ENCODE measurements around the gene KANSL2. TPM values are rescaled to one million over a fixed set of nuclear protein-coding genes. Genes with fewer than 3 reads are reported as not detected.

Gene KANSL2
- total and polyA plus RNA-seq, 9 of the 15 experiments (the other 6 are each of a cell fraction or from before 2014, with no cell fraction given): 41.1 to 89.8 (median 55.4) TPM

GRCh38 chr12:48716493-48717251 lies 34.6 kb upstream of the KANSL2 start, which contains the start of gene CCNT1 (continued):
- TF ChIP-seq RBM14 (IDR thresholded peaks at IDR 0.05; ENCODE audit: borderline replicate concordance, insufficient read depth, low read depth, low read length) (no peak), SIN3A (IDR thresholded peaks at IDR 0.05; ENCODE audit: borderline replicate concordance in 2 of 2, control insufficient read depth in 1 of 2, low read depth in 2 of 2, low read length in 2 of 2) (peak; percentile 38 to 74; a peak in 2 of 4 replicates), SAFB2 (IDR thresholded peaks at IDR 0.05; ENCODE audit: borderline replicate concordance, low read depth, low read length, severe bottlenecking) (no peak), KAT2B (IDR thresholded peaks at IDR 0.05; ENCODE audit: low read depth, low read length) (no peak), TEAD4 (IDR thresholded peaks at IDR 0.05; ENCODE audit: low read length) (peak; percentile 58; the same call in 1 of the 2 replicates), TEAD4 (CRISPR knock-in tag; IDR thresholded peaks at IDR 0.05; ENCODE audit: borderline replicate concordance) (no peak)

GRCh38 chr12:48716168-48716492 lies 34.1 kb upstream of the KANSL2 start:
- ChIA-PET CTCF (ENCODE audit: low intra/inter-chr PET ratio) (no interaction called here), POLR2A (interaction anchor here (0.9 to 2.5 kb wide), 7 partner anchors 11 to 34 kb away, joined by 3 to 17 read pairs (median 3); partner anchors contain the start of gene KANSL2)
- intact Hi-C loops (cut with micrococcal nuclease): loop anchor here (2.0 kb wide), 1 partner anchor 33 kb away; the partner anchor contains the start of gene KANSL2
- DNase-seq (ENCODE audit: extremely low read depth in 1 of 4, low spot score in 3 of 4): no peak
- Histone ChIP-seq H2AFZ (ENCODE audit: low read depth, low read length) (peak overlapping the region; percentile 78), H3K36me3 (ENCODE audit: control insufficient read depth, insufficient read depth, low read length) (peaks cover 39% of the 10 kb centered on the region), H3K4me1 (replicated peaks in 1 of 2; ENCODE audit: control insufficient read depth in 2 of 2, insufficient read depth in 2 of 2, low read length in 2 of 2) (peaks cover 5 to 14% of the 10 kb centered on the region in 2 experiments; a peak in 4 of 5 replicates), H3K9me1 (ENCODE audit: control insufficient read depth, insufficient read depth, low read length) (no peaks in the 10 kb centered on the region), H3K27ac (ENCODE audit: extremely low read depth, low read depth, low read length) (peak overlapping the region; percentile 98), H3K79me2 (ENCODE audit: control insufficient read depth, insufficient read depth, low read length) (peaks cover 54% of the 10 kb centered on the region), H3K9ac (ENCODE audit: insufficient read depth in 1 of 2, low read depth in 2 of 2, low read length in 2 of 2) (peak overlapping the region; percentile 98 to 99), H3K9me3 (replicated peaks; ENCODE audit: control insufficient read depth, insufficient read depth, low read depth, low read length) (peaks cover 15% of the 10 kb centered on the region), H3K4me3 (peak overlapping the region; percentile 94), H3K27me3 (ENCODE audit: control insufficient read depth in 2 of 2, insufficient read depth in 2 of 2, low read length in 2 of 2) (no peaks in the 10 kb centered on the region), H3K4me2 (ENCODE audit: insufficient read depth, low read length) (peak overlapping the region; percentile 93), H4K20me1 (replicated peaks; ENCODE audit: control insufficient read depth, insufficient read depth, low read length) (no peaks in the 10 kb centered on the region; the same call in none of the 2 replicates)
- in situ Hi-C loops (cut with MboI): no loop called here
- ATAC-seq: peak; percentile 65
- 0% methylated on average over 17 of the region's 17 CpGs for WGBS (ENCODE audit: insufficient coverage, low coverage, missing lambda C conversion rate)
- TSS peak; percentile 77 for BruUV-seq (replicated peaks)
- FAIRE-seq: no peak
- no peak for TF ChIP-seq THRA (IDR thresholded peaks at IDR 0.05)
- no peak for TF ChIP-seq MYC (IDR thresholded peaks at IDR 0.05; ENCODE audit: low read depth, low read length)
- 0 out of 2 replicates have a peak, but pooled peaks have one; percentile 65 for TF ChIP-seq MYC (CRISPR knock-in tag; IDR thresholded peaks at IDR 0.05; ENCODE audit: borderline replicate concordance, low read depth)
- peak in 1 of 2 experiments; percentile 37 for TF ChIP-seq E2F6 (IDR thresholded peaks at IDR 0.05; ENCODE audit: borderline replicate concordance in 1 of 2, extremely low read depth in 1 of 2, insufficient read depth in 1 of 2, insufficient read length in 1 of 2, low read depth in 1 of 2, low read length in 1 of 2, poor library complexity in 1 of 2, severe bottlenecking in 1 of 2)
- TF ChIP-seq MLLT1 (IDR thresholded peaks at IDR 0.05): 0 out of 4 replicates have a peak, but pooled peaks of 1 of the 2 experiments have one; percentile 4
- peak in 1 of 3 experiments; percentile 20 for TF ChIP-seq YY1 (IDR thresholded peaks at IDR 0.05; ENCODE audit: borderline replicate concordance in 1 of 3, control insufficient read depth in 1 of 3, extremely low read depth in 1 of 3, insufficient read depth in 3 of 3, insufficient read length in 1 of 3, insufficient replicate concordance in 2 of 3, low read depth in 1 of 3, low read length in 2 of 3)
- TF ChIP-seq NR3C1 (CRISPR knock-in tag; IDR thresholded peaks at IDR 0.05): no peak

Measured in K562 (cell line).